ENCODE data around the gene DISP3. TPM values are rescaled to one million over a fixed set of nuclear protein-coding genes. Genes with fewer than 3 reads are reported as not detected.

Gene DISP3
- total and polyA plus RNA-seq, 4 donors: 0.04 to 0.18 (median 0.07) TPM; not detected in 1

DNA sequence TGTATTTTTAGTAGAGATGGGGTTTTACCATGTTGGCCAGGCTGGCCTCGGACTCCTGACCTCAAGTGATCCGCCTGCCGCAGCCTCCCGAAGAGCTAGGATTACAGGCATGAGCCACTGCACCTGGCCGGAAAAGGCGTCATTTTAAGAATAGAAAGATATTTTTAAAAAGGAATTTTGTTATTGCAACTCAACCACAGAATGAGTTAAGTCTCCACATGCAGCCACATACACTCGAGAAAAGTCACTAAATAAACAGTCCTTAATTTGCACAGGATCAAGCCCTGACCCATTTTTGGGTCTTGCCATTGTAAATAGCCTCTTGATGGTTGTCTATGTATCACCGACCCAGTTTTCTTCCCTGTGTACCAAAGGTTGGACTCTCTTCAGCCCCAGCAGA lies 89.7 kb downstream of the DISP3 start:
- no peak for ATAC-seq (ENCODE audit: insufficient read depth, low FRiP score)
- H3K4me1 ChIP-seq (ENCODE audit: control insufficient read depth in 5 of 5, insufficient read depth in 5 of 5, low read length in 5 of 5): peaks cover 0 to 2% (median 0%) of the 10 kb centered on the region in 5 donors
- peaks cover 0 to 7% (median 7%) of the 10 kb centered on the region in 3 donors for H3K27me3 ChIP-seq (ENCODE audit: control insufficient read depth in 3 of 3, insufficient read depth in 3 of 3, low read length in 2 of 3)
- H3K4me3 ChIP-seq: no peak overlapping the region
- whole genome bisulfite sequencing, 2 donors: 70 to 88% methylated on average over 8 of the region's 8 CpGs
- peaks cover 0 to 3% (median 0%) of the 10 kb centered on the region in 4 donors for H3K9me3 ChIP-seq (ENCODE audit: control insufficient read depth in 4 of 4, insufficient read depth in 3 of 4, low read length in 3 of 4)
- no peak overlapping the region for H3K9ac ChIP-seq (ENCODE audit: insufficient read depth in 1 of 2, low read length in 2 of 2)
- TF ChIP-seq, protein P1, sequence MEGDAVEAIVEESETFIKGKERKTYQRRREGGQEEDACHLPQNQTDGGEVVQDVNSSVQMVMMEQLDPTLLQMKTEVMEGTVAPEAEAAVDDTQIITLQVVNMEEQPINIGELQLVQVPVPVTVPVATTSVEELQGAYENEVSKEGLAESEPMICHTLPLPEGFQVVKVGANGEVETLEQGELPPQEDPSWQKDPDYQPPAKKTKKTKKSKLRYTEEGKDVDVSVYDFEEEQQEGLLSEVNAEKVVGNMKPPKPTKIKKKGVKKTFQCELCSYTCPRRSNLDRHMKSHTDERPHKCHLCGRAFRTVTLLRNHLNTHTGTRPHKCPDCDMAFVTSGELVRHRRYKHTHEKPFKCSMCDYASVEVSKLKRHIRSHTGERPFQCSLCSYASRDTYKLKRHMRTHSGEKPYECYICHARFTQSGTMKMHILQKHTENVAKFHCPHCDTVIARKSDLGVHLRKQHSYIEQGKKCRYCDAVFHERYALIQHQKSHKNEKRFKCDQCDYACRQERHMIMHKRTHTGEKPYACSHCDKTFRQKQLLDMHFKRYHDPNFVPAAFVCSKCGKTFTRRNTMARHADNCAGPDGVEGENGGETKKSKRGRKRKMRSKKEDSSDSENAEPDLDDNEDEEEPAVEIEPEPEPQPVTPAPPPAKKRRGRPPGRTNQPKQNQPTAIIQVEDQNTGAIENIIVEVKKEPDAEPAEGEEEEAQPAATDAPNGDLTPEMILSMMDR (IDR thresholded peaks at IDR 0.05; ENCODE audit: control extremely low read depth, extremely low read depth): no peak
- DNase-seq: no peak
- no peaks in the 10 kb centered on the region for H3K36me3 ChIP-seq (ENCODE audit: control insufficient read depth in 4 of 4, insufficient read depth in 4 of 4, low read length in 4 of 4)
- no peak overlapping the region for H3K27ac ChIP-seq (ENCODE audit: low read depth in 1 of 2, low read length in 1 of 2)

- H3K4me1 ChIP-seq (ENCODE audit: control insufficient read depth in 5 of 5, insufficient read depth in 5 of 5, low read length in 5 of 5): peaks cover 0 to 2% (median 0%) of the 10 kb centered on the region in 5 donors
- TF ChIP-seq, protein P1 (IDR thresholded peaks at IDR 0.05; ENCODE audit: control extremely low read depth, extremely low read depth): no peak
- no peak overlapping the region for H3K4me3 ChIP-seq
- no peak for ATAC-seq (ENCODE audit: insufficient read depth, low FRiP score)
- WGBS, 2 donors: 78 to 89% methylated on average over 14 of the region's 14 CpGs
- no peak overlapping the region for H3K9ac ChIP-seq (ENCODE audit: insufficient read depth in 1 of 2, low read length in 2 of 2)
- peaks cover 0 to 3% (median 0%) of the 10 kb centered on the region in 4 donors for H3K9me3 ChIP-seq (ENCODE audit: control insufficient read depth in 4 of 4, insufficient read depth in 3 of 4, low read length in 3 of 4)
- no peaks in the 10 kb centered on the region for H3K36me3 ChIP-seq (ENCODE audit: control insufficient read depth in 4 of 4, insufficient read depth in 4 of 4, low read length in 4 of 4)
- no peak overlapping the region for H3K27ac ChIP-seq (ENCODE audit: low read depth in 1 of 2, low read length in 1 of 2)
- peaks cover 0 to 7% (median 4%) of the 10 kb centered on the region in 3 donors for H3K27me3 ChIP-seq (ENCODE audit: control insufficient read depth in 3 of 3, insufficient read depth in 3 of 3, low read length in 2 of 3)
- DNase-seq: no peak
Observed at GRCh38 chr1:11569551-11569950, 90.6 kb downstream of the DISP3 start.

DNA sequence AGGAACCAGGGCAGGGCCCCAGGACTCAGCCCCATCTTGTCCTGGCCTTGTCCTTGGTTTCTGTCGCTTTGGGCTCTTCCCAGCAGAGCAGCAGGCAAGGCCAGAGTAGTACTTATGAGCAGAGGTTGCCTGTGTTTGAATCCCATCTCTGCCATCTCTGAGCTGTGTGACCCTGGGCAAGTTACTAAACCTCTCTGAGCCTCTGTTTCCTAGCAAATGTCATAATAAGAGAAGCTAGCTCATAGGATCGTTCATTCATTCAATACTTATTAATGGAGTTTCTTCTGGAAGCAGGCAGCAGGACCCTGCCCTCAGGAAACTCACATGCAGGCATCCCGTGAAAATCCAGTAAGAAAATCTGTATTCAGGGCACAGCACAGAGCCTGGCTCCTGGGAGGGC lies 91.0 kb downstream of the DISP3 start:
- TF ChIP-seq, protein P1 (IDR thresholded peaks at IDR 0.05; ENCODE audit: control extremely low read depth, extremely low read depth): no peak
- Histone ChIP-seq H3K4me1 (ENCODE audit: control insufficient read depth in 5 of 5, insufficient read depth in 5 of 5, low read length in 5 of 5) (peaks cover 0 to 2% (median 0%) of the 10 kb centered on the region in 5 donors), H3K27ac (ENCODE audit: low read depth in 1 of 2, low read length in 1 of 2) (no peak overlapping the region)

More for the DNA sequence above, 91.0 kb downstream of the DISP3 start:
- no peak overlapping the region for H3K9ac ChIP-seq (ENCODE audit: insufficient read depth in 1 of 2, low read length in 2 of 2)
- H3K9me3 ChIP-seq (ENCODE audit: control insufficient read depth in 4 of 4, insufficient read depth in 3 of 4, low read length in 3 of 4): peaks cover 0 to 3% (median 0%) of the 10 kb centered on the region in 4 donors
- DNase-seq (no peak), ATAC-seq (ENCODE audit: insufficient read depth, low FRiP score) (no peak)
- H3K27me3 ChIP-seq (ENCODE audit: control insufficient read depth in 3 of 3, insufficient read depth in 3 of 3, low read length in 2 of 3): peaks cover 0 to 7% (median 4%) of the 10 kb centered on the region in 3 donors
- no peak overlapping the region for H3K4me3 ChIP-seq
- no peaks in the 10 kb centered on the region for H3K36me3 ChIP-seq (ENCODE audit: control insufficient read depth in 4 of 4, insufficient read depth in 4 of 4, low read length in 4 of 4)
- 77 to 80% methylated on average over 3 of the region's 3 CpGs for WGBS, 2 donors

Measured in lung (tissue), 12 donors.